GM12878 (cell line): ENCODE data around the gene ECM2. TPM values are rescaled to one million over a fixed set of nuclear protein-coding genes. Genes with fewer than 3 reads are reported as not detected.
"Not testable (repeated sequence)": the region's sequence is repeated elsewhere in the genome, so short reads cannot be mapped to it uniquely, and the experiment has no call there.

ENCODE experiments used
- ATAC-seq: fragments of 200-7000 bp; cut with Tn5 transposase; 3 replicates; pipeline ENCODE4 v1.9.1; 2020; ENCODE audit warnings: mild to moderate bottlenecking, moderate library complexity
- BruUV-seq: library from RNA; stranded (reverse); fragments of 400-500 nt; replicated peaks from 2 replicates; lab custom pipeline; 2021; lab: Mats Ljungman, UMichigan
- CTCF ChIA-PET: fragments of 300-600 bp; sonication (Branson Sonifier 250); formaldehyde crosslinking; extraction: SDS; loops from one replicate; lab custom pipeline; 2021; ENCODE audit warnings: inconsistent platforms; lab: Yijun Ruan, JAX
- POLR2A ChIA-PET: fragments of 350-600 bp; formaldehyde crosslinking; extraction: SDS; loops from one replicate; lab custom pipeline; 2021; ENCODE audit warnings: inconsistent platforms; lab: Charles Lee
- RAD21 ChIA-PET: fragments of 300-600 bp; sonication (Branson Sonifier 250); formaldehyde crosslinking; loops from one replicate; lab custom pipeline; 2023; ENCODE audit warnings: antibody characterized with exemption; ENCODE audit not compliant: unreplicated experiment; lab: Charles Lee
- SMC1A ChIA-PET: fragments of 300-600 bp; sonication (Branson Sonifier 250); formaldehyde crosslinking; loops from one replicate; lab custom pipeline; 2023; ENCODE audit not compliant: unreplicated experiment, uncharacterized antibody; lab: Charles Lee
- DNase-seq: peaks from one replicate; pipeline ENCODE4 v3.0.0-alpha.2; 2011; ENCODE audit warnings: low read depth, low spot score
- FAIRE-seq: peaks from 3 replicates; lab custom pipeline; 2011; peaks lifted over from hg19 to GRCh38; lab: Jason Lieb, UNC
- H2AFZ ChIP-seq: 2 replicates; pipeline ENCODE4 v1.6.0; 2011; ENCODE audit warnings: low read depth, low read length, control low read depth; ENCODE audit not compliant: control insufficient read depth
- H3K27ac ChIP-seq: 2 replicates; pipeline ENCODE4 v1.5.1; 2011; ENCODE audit warnings: control low read depth; ENCODE audit not compliant: control insufficient read depth, insufficient read depth
- H3K27me3 ChIP-seq, 2 experiments: replicated peaks in 1 of 2; 2 replicates each; pipeline versions ENCODE4 v1.6.0 to v1.6.1; 2011; ENCODE audit warnings: low read length in 1 of 2; ENCODE audit not compliant: control insufficient read depth in 2 of 2, insufficient read depth in 2 of 2
- H3K36me3 ChIP-seq, 2 experiments: 2 replicates each; pipeline ENCODE4 v1.5.1; 2011; ENCODE audit warnings: low read length in 1 of 2; ENCODE audit not compliant: control insufficient read depth in 2 of 2, insufficient read depth in 2 of 2
- H3K4me1 ChIP-seq: 2 replicates; pipeline ENCODE4 v1.6.1; 2011; ENCODE audit warnings: mild to moderate bottlenecking, low read length, moderate library complexity, mixed read lengths; ENCODE audit not compliant: control insufficient read depth, insufficient read depth
- H3K4me2 ChIP-seq: 2 replicates; pipeline ENCODE4 v1.6.0; 2011; ENCODE audit warnings: control low read depth; ENCODE audit not compliant: control insufficient read depth, insufficient read depth
- H3K4me3 ChIP-seq: fragments of 200-600 bp; sonication (generic); 2 replicates; pipeline ENCODE4 v1.5.1; 2016
- H3K79me2 ChIP-seq: 2 replicates; pipeline ENCODE4 v1.6.0; 2011; ENCODE audit warnings: low read length; ENCODE audit not compliant: control insufficient read depth, insufficient read depth
- H3K9ac ChIP-seq: 2 replicates; pipeline ENCODE4 v1.8.0; 2011; ENCODE audit warnings: low read length, control low read depth, mixed read lengths; ENCODE audit not compliant: control insufficient read depth, insufficient read depth
- H3K9me3 ChIP-seq: replicated peaks from 3 replicates; pipeline ENCODE4 v1.5.1; 2011; ENCODE audit warnings: mild to moderate bottlenecking, low read length; ENCODE audit not compliant: control insufficient read depth, insufficient read depth
- H4K20me1 ChIP-seq: 2 replicates; pipeline ENCODE4 v1.6.0; 2011; ENCODE audit not compliant: control insufficient read depth, insufficient read depth
- BCL11A ChIP-seq: IDR thresholded peaks from 2 replicates; pipeline ENCODE4 v1.6.1; 2011; ENCODE audit warnings: low read depth, low read length
- BHLHE40 ChIP-seq, 2 experiments: fragments of 450-650 bp in 1 of 2; IDR thresholded peaks; 2 replicates each; pipeline ENCODE4 v1.6.1; 2011 to 2017; ENCODE audit warnings: low read depth in 2 of 2, borderline replicate concordance in 1 of 2, improper control_type of control experiment in 1 of 2, low read length in 1 of 2, mild to moderate bottlenecking in 1 of 2
- CREB1 ChIP-seq: IDR thresholded peaks from 2 replicates; pipeline ENCODE4 v1.6.1; 2012; ENCODE audit warnings: low read depth, mild to moderate bottlenecking, inconsistent platforms
- DPF2 ChIP-seq: fragments of 450-650 bp; IDR thresholded peaks from 2 replicates; pipeline ENCODE4 v1.6.1; 2017; ENCODE audit warnings: mild to moderate bottlenecking
- FOS ChIP-seq: IDR thresholded peaks from 3 replicates; pipeline ENCODE4 v1.6.1; 2011; ENCODE audit warnings: borderline replicate concordance; ENCODE audit not compliant: insufficient read length; ENCODE audit errors: extremely low read depth
- GATAD2B ChIP-seq: fragments of 450-650 bp; conservative IDR thresholded peaks from 2 replicates; pipeline ENCODE4 v1.6.1; 2017; ENCODE audit warnings: low read depth, mild to moderate bottlenecking, moderate library complexity
- HDAC2 ChIP-seq: fragments of 200-600 bp; sonication (generic); IDR thresholded peaks from 2 replicates; pipeline ENCODE4 v1.6.1; 2017
- MEF2A ChIP-seq: IDR thresholded peaks from 2 replicates; pipeline ENCODE4 v1.6.1; 2011; ENCODE audit warnings: low read depth, mild to moderate bottlenecking, low read length, moderate library complexity; ENCODE audit not compliant: insufficient read depth
- NR2C2 ChIP-seq: IDR thresholded peaks from 2 replicates; pipeline ENCODE4 v1.6.1; 2011; ENCODE audit warnings: borderline replicate concordance, low read depth; ENCODE audit not compliant: control insufficient read depth, insufficient read length
- PML ChIP-seq: IDR thresholded peaks from 2 replicates; pipeline ENCODE4 v1.6.1; 2012; ENCODE audit warnings: low read length, inconsistent platforms
- POLR2A ChIP-seq: IDR thresholded peaks from 2 replicates; pipeline ENCODE4 v1.6.1; 2011; ENCODE audit warnings: low read depth, mild to moderate bottlenecking, low read length
- POLR2AphosphoS2 ChIP-seq: IDR thresholded peaks from 2 replicates; pipeline ENCODE4 v1.6.1; 2011; ENCODE audit warnings: low read depth, mild to moderate bottlenecking, low read length, improper control_type of control experiment, moderate library complexity
- RAD51 ChIP-seq: fragments of 450-650 bp; IDR thresholded peaks from 2 replicates; pipeline ENCODE4 v1.6.1; 2016; ENCODE audit warnings: moderate library complexity, mild to moderate bottlenecking, inconsistent platforms
- SIX5 ChIP-seq: IDR thresholded peaks from 2 replicates; pipeline ENCODE4 v1.6.1; 2011; ENCODE audit warnings: mild to moderate bottlenecking, low read depth, low read length, moderate library complexity; ENCODE audit not compliant: severe bottlenecking
- SPI1 ChIP-seq: IDR thresholded peaks from 2 replicates; pipeline ENCODE4 v1.6.1; 2011; ENCODE audit warnings: low read depth, mild to moderate bottlenecking, low read length, moderate library complexity, borderline replicate concordance; ENCODE audit not compliant: insufficient read depth
- SREBF1 ChIP-seq: IDR thresholded peaks from 2 replicates; pipeline ENCODE4 v1.6.1; 2012; ENCODE audit warnings: mild to moderate bottlenecking, low read length
- SREBF2 ChIP-seq: IDR thresholded peaks from 2 replicates; pipeline ENCODE4 v1.6.1; 2012; ENCODE audit warnings: mild to moderate bottlenecking, low read length
- ZNF384 ChIP-seq: IDR thresholded peaks from 2 replicates; pipeline ENCODE4 v1.6.1; 2012; ENCODE audit warnings: low read depth, mild to moderate bottlenecking, low read length, improper control_type of control experiment, borderline replicate concordance
- WGBS: methylation state at CpG from one replicate; pipeline ENCODE4 v1.1.6; 2016; ENCODE audit warnings: low lambda C conversion rate; ENCODE audit not compliant: insufficient replicate concordance, insufficient coverage; ENCODE audit errors: missing lambda C conversion rate; 5-methylcytosine and 5-hydroxymethylcytosine counted together
- in situ Hi-C: fragments of 300-500 bp; cut with MboI; formaldehyde crosslinking; loops from 9 replicates; pipeline ENCODE4 v1.14.3; 2018; ENCODE audit warnings: mixed read lengths
- intact Hi-C: fragments of 100-400 bp; cut with micrococcal nuclease; formaldehyde crosslinking; loops from one replicate; pipeline ENCODE4 v1.14.2; 2022; ENCODE audit not compliant: unreplicated experiment
- polyA plus RNA-seq, 11 experiments: library from polyadenylated mRNA; depleted of rRNA in 4 of 11; unstranded in 6 of 11; stranded (reverse) in 5 of 11; fragments of >200 nt; fragmentation: Nextera tagmentation in 4 of 11; fragmentation: Illumina TruSeq in 1 of 11; extraction: Ambion mirVana in 4 of 11; extraction: Trizol in 1 of 11; gene quantifications; 1 replicate in 1 of 11; 2 replicates in 10 of 11; pipeline versions ENCODE4 v1.2.1 to v1.2.3, GENCODE V29; 2011 to 2016; ENCODE audit warnings: inconsistent platforms in 2 of 11, missing spikeins in 2 of 11, low read depth in 1 of 11
- total RNA-seq, 4 experiments: library from RNA; depleted of rRNA in 3 of 4; stranded (reverse); fragments of >200 nt in 3 of 4; fragmentation: Illumina TruSeq in 1 of 4; extraction: Trizol in 1 of 4; gene quantifications; 2 replicates each; pipeline versions ENCODE4 v1.2.1 to v1.2.3, GENCODE V29; 2013 to 2021
- TF ChIP-seq, protein P1 (sequence below): fragments of 450-650 bp; IDR thresholded peaks from 2 replicates; pipeline ENCODE4 v1.6.1; 2016; ENCODE audit warnings: mild to moderate bottlenecking
- TF ChIP-seq, protein P2 (sequence below): IDR thresholded peaks from 2 replicates; pipeline ENCODE4 v1.6.1; 2011; ENCODE audit warnings: borderline replicate concordance, low read depth, mild to moderate bottlenecking, moderate library complexity, mixed read lengths, low read length; ENCODE audit not compliant: insufficient read depth; ENCODE audit errors: extremely low read length

The ECM2 gene
- total and polyA plus RNA-seq, 10 of the 15 experiments (the other 5 are each of a cell fraction or from before 2014, with no cell fraction given), result 0.03 to 0.67 (median 0.09) TPM; not detected in 2

DNA sequence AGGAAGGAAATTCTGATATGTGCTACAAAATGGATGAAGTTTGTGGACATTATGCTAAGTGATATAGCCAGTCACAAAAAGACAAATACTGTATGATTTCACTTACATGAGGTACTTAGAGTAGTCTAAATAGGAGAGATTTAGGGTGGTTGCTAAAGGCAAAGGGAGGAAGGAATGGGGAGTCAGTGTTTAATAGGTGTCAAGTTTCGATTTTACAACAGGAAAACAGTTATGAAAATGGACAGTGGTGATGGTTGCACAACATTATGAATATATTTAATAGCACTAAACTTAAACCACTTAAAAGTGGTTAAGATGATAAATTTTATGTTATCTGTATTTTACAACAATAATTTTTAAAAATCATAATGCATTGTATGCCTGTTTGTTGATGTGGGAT is 40.4 kb upstream of the ECM2 start:
- Histone ChIP-seq H3K4me2 (no peak overlapping the region), H3K36me3 (no peaks in the 10 kb centered on the region), H3K4me1 (no peaks in the 10 kb centered on the region), H3K79me2 (no peaks in the 10 kb centered on the region), H2AFZ (no peak overlapping the region), H3K4me3 (no peak overlapping the region), H4K20me1 (no peaks in the 10 kb centered on the region), H3K27me3 (no peaks in the 10 kb centered on the region), H3K9ac (no peak overlapping the region), H3K9me3 (no peaks in the 10 kb centered on the region), H3K27ac (no peak overlapping the region)
- no peak for FAIRE-seq
- ChIA-PET SMC1A (no interaction called here), POLR2A (no interaction called here), RAD21 (no interaction called here), CTCF (no interaction called here)
- in situ Hi-C loops, result no loop called here
- BruUV-seq, result no TSS peak
- no peak for TF ChIP-seq SPI1
- no peak for TF ChIP-seq POLR2A
- no peak for TF ChIP-seq BHLHE40 (IDR thresholded peaks at IDR 0.05; ENCODE audit: borderline replicate concordance in 1 of 2, low read depth in 2 of 2, low read length in 1 of 2)
- TF ChIP-seq, protein P1, sequence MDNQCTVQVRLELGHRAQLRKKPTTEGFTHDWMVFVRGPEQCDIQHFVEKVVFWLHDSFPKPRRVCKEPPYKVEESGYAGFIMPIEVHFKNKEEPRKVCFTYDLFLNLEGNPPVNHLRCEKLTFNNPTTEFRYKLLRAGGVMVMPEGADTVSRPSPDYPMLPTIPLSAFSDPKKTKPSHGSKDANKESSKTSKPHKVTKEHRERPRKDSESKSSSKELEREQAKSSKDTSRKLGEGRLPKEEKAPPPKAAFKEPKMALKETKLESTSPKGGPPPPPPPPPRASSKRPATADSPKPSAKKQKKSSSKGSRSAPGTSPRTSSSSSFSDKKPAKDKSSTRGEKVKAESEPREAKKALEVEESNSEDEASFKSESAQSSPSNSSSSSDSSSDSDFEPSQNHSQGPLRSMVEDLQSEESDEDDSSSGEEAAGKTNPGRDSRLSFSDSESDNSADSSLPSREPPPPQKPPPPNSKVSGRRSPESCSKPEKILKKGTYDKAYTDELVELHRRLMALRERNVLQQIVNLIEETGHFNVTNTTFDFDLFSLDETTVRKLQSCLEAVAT, result no peak
- no peak for TF ChIP-seq DPF2
- TF ChIP-seq SREBF2, result no peak
- no peak for TF ChIP-seq RAD51
- TF ChIP-seq BCL11A, result no peak
- no peak for TF ChIP-seq NR2C2
- TF ChIP-seq, protein P2, sequence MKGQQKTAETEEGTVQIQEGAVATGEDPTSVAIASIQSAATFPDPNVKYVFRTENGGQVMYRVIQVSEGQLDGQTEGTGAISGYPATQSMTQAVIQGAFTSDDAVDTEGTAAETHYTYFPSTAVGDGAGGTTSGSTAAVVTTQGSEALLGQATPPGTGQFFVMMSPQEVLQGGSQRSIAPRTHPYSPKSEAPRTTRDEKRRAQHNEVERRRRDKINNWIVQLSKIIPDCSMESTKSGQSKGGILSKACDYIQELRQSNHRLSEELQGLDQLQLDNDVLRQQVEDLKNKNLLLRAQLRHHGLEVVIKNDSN, result no peak
- no peak for TF ChIP-seq POLR2AphosphoS2
- no peak for TF ChIP-seq HDAC2
- no peak for TF ChIP-seq MEF2A
- no peak for TF ChIP-seq FOS
- no peak for TF ChIP-seq ZNF384
- no peak for TF ChIP-seq GATAD2B
- TF ChIP-seq SIX5, result no peak
- no peak for TF ChIP-seq CREB1
- TF ChIP-seq PML, result no peak
- no peak for TF ChIP-seq SREBF1
- 0% methylated on average over 1 of the region's 1 CpG for WGBS
- no peak for ATAC-seq
- no peak for DNase-seq
- intact Hi-C loops, result no loop called here

DNA sequence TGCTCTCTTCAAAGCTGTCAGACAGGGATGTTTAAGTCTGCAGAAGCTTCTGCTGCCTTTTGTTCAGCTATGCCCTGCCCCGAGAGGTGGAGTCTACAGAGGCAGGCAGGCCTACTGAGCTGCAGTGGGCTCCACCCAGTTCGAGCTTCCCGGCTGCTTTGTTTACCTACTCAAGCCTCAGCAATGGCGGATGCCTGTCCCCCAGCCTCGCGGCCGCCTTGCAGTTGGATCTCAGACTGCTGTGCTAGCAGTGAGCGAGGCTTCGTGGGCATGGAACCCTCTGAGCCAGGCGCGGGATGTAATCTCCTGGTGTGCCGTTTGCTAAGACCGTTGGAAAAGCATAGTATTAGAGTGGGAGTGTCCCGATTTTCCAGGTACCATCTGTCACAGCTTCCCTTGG is 37.8 kb upstream of the ECM2 start:
- SMC1A ChIA-PET, BruUV-seq, H3K79me2 ChIP-seq, H3K27me3 ChIP-seq, H3K4me2 ChIP-seq, CTCF ChIA-PET, H3K4me1 ChIP-seq, ATAC-seq, in situ Hi-C loops, POLR2A ChIA-PET, H3K9me3 ChIP-seq, H2AFZ ChIP-seq, H3K4me3 ChIP-seq, intact Hi-C loops, H3K27ac ChIP-seq, H3K36me3 ChIP-seq, FAIRE-seq, H4K20me1 ChIP-seq, H3K9ac ChIP-seq, DNase-seq: not testable (repeated sequence)
- WGBS, result 91% methylated on average over 14 of the region's 14 CpGs
- RAD21 ChIA-PET, result interaction anchor here (0.7 kb wide), 1 partner anchor 265 kb away, joined by 3 read pairs; no protein-coding TSS in a partner anchor
